NCI-H128 (cell line): Measurements from ENCODE around the gene ATP5ME.
"Not testable (repeated sequence)": the region's sequence is repeated elsewhere in the genome, so short reads cannot be mapped to it uniquely, and the experiment has no call there.

Experiments used
- DNase-seq: peaks from one replicate; lab custom pipeline; 2025; ENCODE audit not compliant: unreplicated experiment; lab: John Stamatoyannopoulos, UW

The ATP5ME gene

GRCh38 chr4:671769-672168 is 2.3 kb downstream of the ATP5ME start:
- DNase-seq: no peak

- not testable (repeated sequence) for DNase-seq
Observed at GRCh38 chr4:669806-670559, 4.1 kb downstream of the ATP5ME start.

- DNase-seq: not testable (repeated sequence)
Observed at GRCh38 chr4:668219-668618, 5.9 kb downstream of the ATP5ME start.

- DNase-seq: no peak
Observed at GRCh38 chr4:667545-667925, 6.5 kb downstream of the ATP5ME start.

GRCh38 chr4:666822-667544 is 7.1 kb downstream of the ATP5ME start:
- no peak for DNase-seq

- DNase-seq: no peak
Observed at GRCh38 chr4:666436-666810, 7.7 kb downstream of the ATP5ME start.

GRCh38 chr4:665751-666435 is 8.2 kb downstream of the ATP5ME start:
- no peak for DNase-seq

GRCh38 chr4:665381-665750 is 8.7 kb downstream of the ATP5ME start:
- DNase-seq: no peak

- DNase-seq: no peak
Observed at GRCh38 chr4:664713-665231, 9.3 kb downstream of the ATP5ME start.

GRCh38 chr4:663438-664428 is 10.3 kb downstream of the ATP5ME start:
- DNase-seq: peak; percentile 25

GRCh38 chr4:663046-663437 is 11.0 kb downstream of the ATP5ME start:
- DNase-seq: no peak

- no peak for DNase-seq
Observed at GRCh38 chr4:661881-662761, 12.0 kb downstream of the ATP5ME start.

GRCh38 chr4:661231-661630 is 12.8 kb downstream of the ATP5ME start:
- no peak for DNase-seq

- no peak for DNase-seq
Observed at GRCh38 chr4:660401-660800, 13.7 kb downstream of the ATP5ME start.

GRCh38 chr4:659851-660250 is 14.2 kb downstream of the ATP5ME start:
- no peak for DNase-seq

- DNase-seq: no peak
Observed at GRCh38 chr4:658681-659667, 15.1 kb downstream of the ATP5ME start.

- DNase-seq: no peak
Observed at GRCh38 chr4:657834-658667, 16.0 kb downstream of the ATP5ME start.
